HEK293T (cell line): Measurements from ENCODE around the gene CAMK1D.

Experiments
- CTCF ChIA-PET: fragments of 350-600 bp; formaldehyde crosslinking; extraction: SDS; loops from one replicate; lab custom pipeline; 2021; ENCODE audit warnings: antibody characterized with exemption, inconsistent platforms; lab: Yijun Ruan, JAX
- POLR2A ChIA-PET: fragments of 350-600 bp; formaldehyde crosslinking; extraction: SDS; loops from one replicate; lab custom pipeline; 2020; ENCODE audit warnings: antibody characterized with exemption, inconsistent platforms; lab: Yijun Ruan, JAX
- DNase-seq: peaks from one replicate; pipeline ENCODE4 v3.0.0; 2012; ENCODE audit warnings: mixed read lengths; ENCODE audit errors: extremely low spot score
- ARNT ChIP-seq: fragments of 450-650 bp; IDR thresholded peaks from 2 replicates; pipeline ENCODE4 v1.6.1; 2017; ENCODE audit warnings: mild to moderate bottlenecking
- BHLHE40 ChIP-seq: fragments of 450-650 bp; IDR thresholded peaks from 2 replicates; pipeline ENCODE4 v1.6.1; 2016; ENCODE audit warnings: mild to moderate bottlenecking, moderate library complexity, borderline replicate concordance
- CTBP1 ChIP-seq: fragments of 450-650 bp; IDR thresholded peaks from 2 replicates; pipeline ENCODE4 v1.6.1; 2016; ENCODE audit warnings: borderline replicate concordance
- ELF4 ChIP-seq: fragments of 450-650 bp; IDR thresholded peaks from 2 replicates; pipeline ENCODE4 v1.6.1; 2017; ENCODE audit warnings: antibody characterized with exemption
- FOXA1 ChIP-seq: fragments of 450-650 bp; IDR thresholded peaks from 2 replicates; pipeline ENCODE4 v1.6.1; 2016; ENCODE audit warnings: mild to moderate bottlenecking
- FOXK2 ChIP-seq: fragments of 450-650 bp; IDR thresholded peaks from 2 replicates; pipeline ENCODE4 v1.6.1; 2016; ENCODE audit warnings: mild to moderate bottlenecking
- FOXM1 ChIP-seq: fragments of 450-650 bp; IDR thresholded peaks from 2 replicates; pipeline ENCODE4 v1.6.1; 2017; ENCODE audit warnings: mild to moderate bottlenecking, borderline replicate concordance
- HDGF ChIP-seq: fragments of 450-650 bp; IDR thresholded peaks from 2 replicates; pipeline ENCODE4 v1.6.1; 2017; ENCODE audit warnings: antibody characterized with exemption, borderline replicate concordance
- L3MBTL2 ChIP-seq: fragments of 450-650 bp; conservative IDR thresholded peaks from 2 replicates; pipeline ENCODE4 v1.6.1; 2016; ENCODE audit warnings: mild to moderate bottlenecking
- LEF1 ChIP-seq: fragments of 450-650 bp; IDR thresholded peaks from 2 replicates; pipeline ENCODE4 v1.6.1; 2017; ENCODE audit warnings: mild to moderate bottlenecking, borderline replicate concordance
- NFRKB ChIP-seq: fragments of 450-650 bp; IDR thresholded peaks from 2 replicates; pipeline ENCODE4 v1.6.1; 2016; ENCODE audit warnings: mild to moderate bottlenecking, moderate library complexity
- PKNOX1 ChIP-seq: fragments of 450-650 bp; IDR thresholded peaks from 2 replicates; pipeline ENCODE4 v1.6.1; 2016
- SP1 ChIP-seq: fragments of 450-650 bp; IDR thresholded peaks from 2 replicates; pipeline ENCODE4 v1.6.1; 2017
- SUZ12 ChIP-seq: fragments of 450-650 bp; IDR thresholded peaks from 2 replicates; pipeline ENCODE4 v1.6.1; 2016; ENCODE audit warnings: mild to moderate bottlenecking
- TARDBP ChIP-seq: fragments of 450-650 bp; IDR thresholded peaks from 2 replicates; pipeline ENCODE4 v1.6.1; 2016
- ZNF384 ChIP-seq: fragments of 450-650 bp; IDR thresholded peaks from 2 replicates; pipeline ENCODE4 v1.6.1; 2016

CAMK1D gene

DNA sequence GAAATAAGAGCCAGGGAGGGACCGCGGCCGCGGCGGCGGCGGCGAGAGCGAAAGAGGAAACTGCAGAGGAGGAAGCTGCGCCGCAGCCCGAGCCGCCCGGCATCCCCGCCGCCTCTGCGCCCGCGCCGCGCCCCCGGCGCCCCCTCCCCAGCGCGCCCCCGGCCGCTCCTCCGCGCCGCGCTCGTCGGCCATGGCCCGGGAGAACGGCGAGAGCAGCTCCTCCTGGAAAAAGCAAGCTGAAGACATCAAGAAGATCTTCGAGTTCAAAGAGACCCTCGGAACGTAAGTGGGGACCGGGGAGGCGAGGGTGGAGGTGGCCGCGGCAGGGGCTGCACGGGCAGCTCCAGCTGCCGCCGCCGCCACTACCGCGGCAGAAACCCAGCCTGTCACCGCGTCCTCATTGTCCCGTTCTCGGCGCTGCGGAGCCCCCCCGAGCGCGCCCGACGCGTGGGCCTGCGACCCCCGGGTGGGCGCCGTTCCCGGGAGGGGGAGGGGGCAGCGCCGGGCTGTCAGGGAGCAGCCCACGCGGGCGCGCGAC, 351 bp downstream of the CAMK1D start:
- DNase-seq, result no peak
- ChIA-PET POLR2A (interaction anchor here (0.7 to 1.1 kb wide), 2 partner anchors 11 to 15 kb away, joined by 3 read pairs; no protein-coding TSS in a partner anchor), CTCF (interaction anchor here (1.0 to 1.2 kb wide), 2 partner anchors 13 to 361 kb away, joined by 3 to 4 read pairs; no protein-coding TSS in a partner anchor)
- TF ChIP-seq ELF4 (no peak), BHLHE40 (no peak), TARDBP (no peak), FOXA1 (no peak), SP1 (no peak), PKNOX1 (no peak), ARNT (no peak), FOXK2 (no peak), FOXM1 (no peak), NFRKB (no peak), HDGF (no peak), L3MBTL2 (no peak), LEF1 (no peak)

DNA sequence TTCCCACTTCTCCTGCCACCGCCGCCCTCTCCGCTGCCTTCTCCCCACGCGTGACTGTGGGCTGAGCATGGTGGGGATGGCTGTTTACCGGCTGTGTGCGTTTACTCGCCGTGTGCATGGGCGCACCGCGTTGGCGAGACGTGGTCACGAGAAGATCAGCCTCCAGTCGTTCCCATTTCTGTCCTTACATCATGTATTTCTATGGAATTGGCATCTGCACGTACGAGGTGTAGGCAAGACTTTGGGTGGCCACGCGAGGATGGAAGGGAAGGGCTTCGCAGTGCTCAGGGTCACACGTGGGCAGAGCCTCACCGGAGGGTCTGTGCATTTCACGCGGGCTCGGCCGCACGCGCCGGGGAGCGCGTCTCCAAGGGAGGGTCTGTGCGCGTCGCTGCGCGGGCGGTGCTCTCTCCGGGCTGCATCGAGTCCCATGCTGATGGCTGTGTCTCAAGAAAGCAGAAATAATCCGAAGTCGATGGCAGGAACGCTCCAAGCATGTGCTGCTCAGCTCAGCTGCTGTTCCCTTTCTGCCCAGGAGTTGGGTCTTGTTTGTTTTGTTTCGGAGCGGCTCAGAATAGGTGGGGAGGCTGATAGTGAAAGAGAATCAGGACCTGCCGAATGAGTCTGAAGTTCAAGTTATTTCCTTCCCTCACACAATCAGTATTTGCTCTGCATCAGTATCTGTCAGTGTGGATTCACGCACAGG, 973 bp downstream of the CAMK1D start:
- DNase-seq, result peak; percentile 49
- POLR2A ChIA-PET, result interaction anchor here (0.7 to 1.1 kb wide), 2 partner anchors 11 to 16 kb away, joined by 3 read pairs; no protein-coding TSS in a partner anchor
- CTCF ChIA-PET, result no interaction called here
- no peak for TF ChIP-seq FOXM1
- no peak for TF ChIP-seq FOXK2
- no peak for TF ChIP-seq CTBP1
- no peak for TF ChIP-seq ELF4
- peak; percentile 91 for TF ChIP-seq L3MBTL2
- TF ChIP-seq SUZ12, result no peak
- TF ChIP-seq TARDBP, result peak; percentile 82

- ChIA-PET CTCF (interaction anchor here (1.4 kb wide), 1 partner anchor 9 kb away, joined by 3 read pairs; no protein-coding TSS in a partner anchor), POLR2A (no interaction called here)
- DNase-seq, result no peak
- TF ChIP-seq L3MBTL2 (no peak), ARNT (no peak), NFRKB (no peak)
Measured at GRCh38 chr10:12350925-12351324, 1.6 kb downstream of the CAMK1D start.

DNA sequence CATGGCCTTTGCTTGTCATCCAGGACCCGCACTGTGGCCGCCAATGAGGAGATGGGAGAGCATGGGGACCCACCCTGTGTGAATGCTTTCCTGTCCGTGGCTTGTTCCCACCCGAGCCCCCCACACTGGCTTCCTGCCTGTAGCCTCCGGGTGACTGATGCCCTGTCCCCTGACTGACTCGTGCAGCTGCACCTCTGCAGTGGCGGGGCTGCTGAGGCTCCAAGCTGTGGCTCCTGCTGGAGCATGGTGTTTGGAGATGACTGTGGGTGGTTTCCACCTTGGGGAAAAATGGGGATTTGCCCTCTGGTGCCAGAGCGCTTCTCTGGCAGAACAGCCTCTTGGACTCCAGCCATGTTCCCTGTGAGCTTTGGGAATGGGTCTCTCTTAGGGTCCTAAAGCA, 2.1 kb downstream of the CAMK1D start:
- ChIA-PET CTCF (interaction anchor here (1.4 kb wide), 1 partner anchor 9 kb away, joined by 3 read pairs; no protein-coding TSS in a partner anchor), POLR2A (no interaction called here)
- TF ChIP-seq SP1, result no peak
- TF ChIP-seq BHLHE40, result no peak
- TF ChIP-seq CTBP1, result no peak
- TF ChIP-seq HDGF, result no peak
- TF ChIP-seq ZNF384, result no peak
- no peak for TF ChIP-seq LEF1
- no peak for TF ChIP-seq ARNT
- TF ChIP-seq TARDBP, result no peak
- TF ChIP-seq FOXM1, result no peak
- no peak for TF ChIP-seq ELF4
- no peak for TF ChIP-seq SUZ12
- no peak for TF ChIP-seq FOXK2
- TF ChIP-seq L3MBTL2, result no peak
- TF ChIP-seq NFRKB, result no peak
- TF ChIP-seq PKNOX1, result no peak
- no peak for TF ChIP-seq FOXA1
- DNase-seq, result no peak

DNA sequence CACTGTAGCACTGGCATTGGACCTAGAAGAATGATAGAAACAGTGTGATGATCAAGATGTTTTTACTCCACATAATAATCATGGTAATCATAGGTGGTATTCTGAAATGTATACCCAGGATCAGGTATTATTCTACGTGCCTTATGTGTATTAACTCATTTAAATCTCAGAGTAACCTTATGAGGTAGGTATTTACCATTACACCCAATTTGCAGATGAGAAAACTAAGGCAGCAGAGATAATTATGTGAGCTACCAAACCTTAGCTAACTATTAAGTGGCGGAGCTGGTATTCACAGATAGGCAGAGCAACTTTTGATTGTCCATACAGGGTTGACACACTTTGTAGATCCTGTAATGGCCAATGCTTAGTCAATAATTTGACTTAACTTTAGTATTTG, 2.5 kb downstream of the CAMK1D start:
- POLR2A ChIA-PET, result no interaction called here
- no peak for TF ChIP-seq FOXM1
- TF ChIP-seq HDGF, result no peak
- no peak for TF ChIP-seq SP1
- TF ChIP-seq L3MBTL2, result no peak
- TF ChIP-seq FOXK2, result no peak
- no peak for TF ChIP-seq SUZ12
- no peak for TF ChIP-seq LEF1
- no peak for TF ChIP-seq BHLHE40
- TF ChIP-seq CTBP1, result no peak
- TF ChIP-seq NFRKB, result no peak
- TF ChIP-seq TARDBP, result no peak
- TF ChIP-seq ZNF384, result no peak
- no peak for TF ChIP-seq FOXA1
- no peak for TF ChIP-seq ELF4
- no peak for TF ChIP-seq ARNT
- TF ChIP-seq PKNOX1, result no peak
- DNase-seq, result no peak
- CTCF ChIA-PET, result interaction anchor here (0.6 to 1.4 kb wide), 2 partner anchors 8 to 15 kb away, joined by 3 to 6 read pairs; no protein-coding TSS in a partner anchor
